Activated naive CD4-positive, alpha-beta T cell treated with Interleukin-2 at 50 U/mL for 16 hours (primary cell): ENCODE measurements around the gene OPN4.

ENCODE experiments used
- DNase-seq: peaks from one replicate; pipeline ENCODE4 v3.0.0-alpha.2; 2020

OPN4 gene

GRCh38 chr10:86684331-86685097, 30.2 kb downstream of the OPN4 start:
- DNase-seq, result no peak

- DNase-seq, result no peak
These were observed 31.1 kb downstream of the OPN4 start for GRCh38 chr10:86685416-86685815.

- no peak for DNase-seq
These were observed 31.7 kb downstream of the OPN4 start for GRCh38 chr10:86685893-86686632.

GRCh38 chr10:86686972-86687371, 32.6 kb downstream of the OPN4 start:
- DNase-seq, result no peak

- DNase-seq, result no peak
These were observed 33.4 kb downstream of the OPN4 start for GRCh38 chr10:86687750-86688149.

GRCh38 chr10:86688398-86688921, 34.1 kb downstream of the OPN4 start:
- peak; percentile 55 for DNase-seq

GRCh38 chr10:86689146-86689545, 34.8 kb downstream of the OPN4 start:
- DNase-seq, result no peak

- DNase-seq, result no peak
These were observed 35.9 kb downstream of the OPN4 start for GRCh38 chr10:86690231-86690630.

GRCh38 chr10:86690657-86691084, 36.3 kb downstream of the OPN4 start:
- no peak for DNase-seq

GRCh38 chr10:86691333-86692022, 37.1 kb downstream of the OPN4 start:
- no peak for DNase-seq

GRCh38 chr10:86692023-86692514, 37.7 kb downstream of the OPN4 start:
- DNase-seq, result no peak

GRCh38 chr10:86692664-86693063, 38.3 kb downstream of the OPN4 start:
- DNase-seq, result no peak

GRCh38 chr10:86693275-86693674, 38.9 kb downstream of the OPN4 start:
- no peak for DNase-seq

- peak; percentile 37 for DNase-seq
These were observed 39.5 kb downstream of the OPN4 start for GRCh38 chr10:86693721-86694369.

GRCh38 chr10:86698207-86698940, 44.0 kb downstream of the OPN4 start:
- no peak for DNase-seq

GRCh38 chr10:86699125-86699524, 44.8 kb downstream of the OPN4 start:
- no peak for DNase-seq

- DNase-seq, result no peak
These were observed 45.2 kb downstream of the OPN4 start for GRCh38 chr10:86699541-86699940.

GRCh38 chr10:86699991-86700840, 45.9 kb downstream of the OPN4 start:
- DNase-seq, result no peak

- no peak for DNase-seq
These were observed 46.7 kb downstream of the OPN4 start for GRCh38 chr10:86700851-86701617.

GRCh38 chr10:86703176-86703575, 48.8 kb downstream of the OPN4 start:
- no peak for DNase-seq
